GM23338 (cell line): ENCODE results near the gene SYNDIG1. TPM values are rescaled to one million over a fixed set of nuclear protein-coding genes. Genes with fewer than 3 reads are reported as not detected.

Experiments
- ATAC-seq: fragments of 200-7000 bp; cut with Tn5 transposase; 3 replicates; pipeline ENCODE4 v1.9.1; 2020
- DNase-seq: peaks from one replicate; pipeline ENCODE4 v3.0.0-alpha.2; 2015; ENCODE audit warnings: low spot score
- H2AFZ ChIP-seq: fragments of 200-600 bp; sonication (generic); 2 replicates; pipeline ENCODE4 v1.8.0; 2016; ENCODE audit warnings: antibody characterized with exemption, mild to moderate bottlenecking, moderate library complexity
- H3F3A ChIP-seq: fragments of 200-600 bp; sonication (generic); replicated peaks from 2 replicates; pipeline ENCODE4 v1.8.0; 2017; ENCODE audit warnings: antibody characterized with exemption, mixed run types, low read depth
- H3K27ac ChIP-seq: fragments of 200-600 bp; sonication (generic); 2 replicates; pipeline ENCODE4 v1.6.1; 2016; ENCODE audit warnings: low read depth
- H3K27me3 ChIP-seq: fragments of 200-600 bp; sonication (generic); 2 replicates; pipeline ENCODE4 v1.8.0; 2016; ENCODE audit warnings: mild to moderate bottlenecking, mixed run types, moderate library complexity; ENCODE audit not compliant: insufficient read depth
- H3K36me3 ChIP-seq: fragments of 200-600 bp; sonication (generic); 2 replicates; pipeline ENCODE4 v1.8.0; 2016; ENCODE audit warnings: mild to moderate bottlenecking; ENCODE audit not compliant: insufficient read depth
- H3K4me1 ChIP-seq: fragments of 200-600 bp; sonication (generic); 2 replicates; pipeline ENCODE4 v1.8.0; 2016; ENCODE audit warnings: mild to moderate bottlenecking, moderate library complexity; ENCODE audit not compliant: insufficient read depth
- H3K4me2 ChIP-seq: fragments of 200-600 bp; sonication (generic); 2 replicates; pipeline ENCODE4 v1.7.1; 2017; ENCODE audit warnings: mixed run types
- H3K4me3 ChIP-seq: fragments of 200-600 bp; sonication (generic); 2 replicates; pipeline ENCODE4 v1.6.1; 2016; ENCODE audit warnings: mixed run types
- H3K79me2 ChIP-seq: fragments of 200-600 bp; sonication (generic); replicated peaks from 2 replicates; pipeline ENCODE4 v1.8.0; 2017; ENCODE audit warnings: mild to moderate bottlenecking; ENCODE audit not compliant: insufficient read depth
- H3K9me2 ChIP-seq: fragments of 200-600 bp; sonication (generic); 2 replicates; pipeline ENCODE4 v1.8.0; 2017; ENCODE audit not compliant: insufficient read depth
- H4K20me1 ChIP-seq: fragments of 200-600 bp; sonication (generic); replicated peaks from 2 replicates; pipeline ENCODE4 v1.8.0; 2017; ENCODE audit warnings: mild to moderate bottlenecking; ENCODE audit not compliant: insufficient read depth
- H3K27ac Mint-ChIP-seq: 2 replicates; pipeline ENCODE4 v1.8.0; 2020; ENCODE audit warnings: inconsistent platforms, mild to moderate bottlenecking, moderate library complexity, mixed read lengths
- H3K27me3 Mint-ChIP-seq: 3 replicates; pipeline ENCODE4 v1.8.0; 2022; ENCODE audit warnings: low read depth, mild to moderate bottlenecking, moderate library complexity, mixed read lengths, inconsistent platforms; ENCODE audit not compliant: insufficient read depth, poor library complexity
- H3K36me3 Mint-ChIP-seq: 3 replicates; pipeline ENCODE4 v1.8.0; 2021; ENCODE audit warnings: low read depth, mild to moderate bottlenecking, inconsistent platforms, moderate library complexity, mixed read lengths
- H3K4me1 Mint-ChIP-seq: 3 replicates; pipeline ENCODE4 v1.8.0; 2020; ENCODE audit warnings: mild to moderate bottlenecking, inconsistent platforms, mixed read lengths
- H3K4me3 Mint-ChIP-seq: 3 replicates; pipeline ENCODE4 v1.8.0; 2021; ENCODE audit warnings: moderate library complexity, mild to moderate bottlenecking, inconsistent platforms, mixed read lengths
- H3K9me3 Mint-ChIP-seq: 3 replicates; pipeline ENCODE4 v1.8.0; 2020; ENCODE audit warnings: moderate library complexity, mild to moderate bottlenecking, inconsistent platforms, mixed read lengths
- CREB1 ChIP-seq: fragments of 250-450 bp; sonication (Bioruptor Pico); IDR thresholded peaks from 2 replicates; pipeline ENCODE4 v1.5.0; 2020; ENCODE audit warnings: low read depth, mild to moderate bottlenecking, moderate library complexity
- CTCF ChIP-seq, 2 experiments: fragments of 200-600 bp in 1 of 2; sonication (generic) in 1 of 2; conservative IDR thresholded peaks; 2 replicates each; pipeline versions ENCODE4 v1.5.1 to v1.6.1; 2016 to 2017; ENCODE audit warnings: antibody characterized with exemption in 2 of 2, low read depth in 2 of 2, mild to moderate bottlenecking in 2 of 2, moderate library complexity in 1 of 2
- ETS1 ChIP-seq: IDR thresholded peaks from 2 replicates; pipeline ENCODE4 v1.6.1; 2016; ENCODE audit warnings: antibody characterized with exemption
- EZH2phosphoT487 ChIP-seq: fragments of 200-600 bp; sonication (generic); IDR thresholded peaks from one replicate; pipeline ENCODE4 v1.8.1; 2018; ENCODE audit warnings: antibody characterized with exemption; ENCODE audit not compliant: unreplicated experiment
- NANOG ChIP-seq: IDR thresholded peaks from 2 replicates; pipeline ENCODE4 v1.6.1; 2016; ENCODE audit warnings: antibody characterized with exemption, borderline replicate concordance
- STAT1 ChIP-seq: IDR thresholded peaks from one replicate; pipeline ENCODE4 v1.6.1; 2016; ENCODE audit warnings: antibody characterized with exemption; ENCODE audit not compliant: unreplicated experiment
- ZNF114 ChIP-seq: fragments of 250-450 bp; sonication (Bioruptor Pico); IDR thresholded peaks from 2 replicates; pipeline ENCODE4 v1.5.0; 2020; ENCODE audit warnings: mild to moderate bottlenecking, moderate library complexity
- polyA plus RNA-seq: library from polyadenylated mRNA; unstranded; fragments of >200 nt; fragmentation: Nextera tagmentation; extraction: Ambion mirVana; gene quantifications from 2 replicates; pipeline ENCODE4 v1.2.1, GENCODE V29; 2016
- total RNA-seq: library from RNA; depleted of rRNA; stranded (reverse); fragments of >200 nt; shearing (Covaris generic); gene quantifications from 2 replicates; pipeline ENCODE4 v1.2.3, GENCODE V29; 2014

The SYNDIG1 gene
- total and polyA plus RNA-seq, 2 experiments from 2014 or later: 2.8 to 4.8 TPM

DNA sequence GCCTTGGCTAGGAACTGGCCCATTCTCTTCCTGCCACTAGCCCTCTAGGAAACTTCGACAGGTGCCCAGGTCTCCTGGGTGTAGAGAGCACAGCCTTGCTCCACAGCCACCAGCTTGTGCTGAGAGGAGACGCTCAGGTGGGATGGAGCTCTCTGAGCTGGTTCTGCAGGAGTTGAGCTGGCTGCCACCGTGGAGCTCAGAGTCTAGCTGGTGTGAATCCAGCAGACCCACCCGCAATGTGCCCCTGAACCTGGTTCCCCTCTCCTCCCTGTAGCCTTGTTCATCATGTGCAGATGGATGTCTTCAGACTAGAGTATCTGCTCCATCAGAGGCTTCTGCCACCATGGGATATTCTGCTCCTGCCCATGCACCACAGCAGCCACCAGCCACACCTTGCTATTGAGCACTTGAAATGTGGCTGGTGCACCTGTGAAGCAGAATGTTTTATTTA lies 222.5 kb downstream of the SYNDIG1 start:
- no peak for TF ChIP-seq CREB1 (CRISPR knock-in tag)
- no peak overlapping the region for H2AFZ ChIP-seq
- H3K4me2 ChIP-seq: no peak overlapping the region
- Mint-ChIP-seq H3K27ac (no peak overlapping the region), H3K4me3 (no peak overlapping the region), H3K4me1 (no peaks in the 10 kb centered on the region), H3K27me3 (peaks cover 5% of the 10 kb centered on the region), H3K9me3 (peaks cover 9% of the 10 kb centered on the region), H3K36me3 (no peaks in the 10 kb centered on the region; the same call in 1 of the 3 replicates)
- H3K9me2 ChIP-seq: 0 out of 2 replicates have a peak, but pooled peaks cover 7% of the 10 kb centered on the region
- H3F3A ChIP-seq: no peaks in the 10 kb centered on the region
- H3K27ac ChIP-seq: no peak overlapping the region
- no peaks in the 10 kb centered on the region for H3K27me3 ChIP-seq
- ATAC-seq (no peak), DNase-seq (no peak)
- no peaks in the 10 kb centered on the region for H4K20me1 ChIP-seq
- no peaks in the 10 kb centered on the region for H3K36me3 ChIP-seq
- H3K4me1 ChIP-seq: no peaks in the 10 kb centered on the region
- no peak overlapping the region for H3K4me3 ChIP-seq
- no peaks in the 10 kb centered on the region for H3K79me2 ChIP-seq

DNA sequence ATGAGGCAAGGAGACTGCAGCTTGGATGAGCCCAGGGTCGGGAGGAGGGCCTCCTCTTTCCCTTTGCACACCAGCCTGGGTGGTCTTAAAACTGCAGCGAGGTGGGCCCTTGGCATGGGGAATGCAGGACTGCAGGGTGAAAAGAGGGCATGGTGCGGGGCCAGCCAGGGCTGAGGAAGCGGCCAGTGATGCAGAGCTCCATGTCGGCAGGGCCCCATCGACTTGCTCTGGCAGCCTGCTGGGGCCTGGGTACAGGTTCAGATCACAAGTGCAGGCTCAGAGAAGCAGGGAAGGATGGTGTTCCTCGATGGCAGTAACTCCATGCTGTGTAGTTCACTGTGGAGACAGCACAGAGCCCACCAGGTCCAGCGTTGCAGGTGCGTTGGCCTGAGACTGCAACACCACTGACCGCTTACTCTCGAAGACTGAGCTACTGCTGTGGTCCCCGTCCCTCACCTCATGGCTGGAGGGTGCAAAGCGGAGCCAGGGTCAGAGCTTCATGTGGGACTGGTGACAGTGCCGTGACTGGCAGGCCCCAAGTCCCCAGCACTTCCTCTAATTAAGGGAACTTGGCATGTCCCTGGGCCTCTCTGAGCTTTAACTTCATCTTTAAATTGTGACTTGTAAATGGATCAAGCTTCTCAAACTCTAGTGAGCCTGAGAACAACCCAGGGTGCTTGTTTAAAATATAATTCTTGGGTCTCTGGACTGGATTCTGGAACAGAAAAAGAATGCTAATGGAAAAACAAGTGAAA lies 223.2 kb downstream of the SYNDIG1 start:
- H3K27me3 ChIP-seq: no peaks in the 10 kb centered on the region
- no peaks in the 10 kb centered on the region for H3K4me1 ChIP-seq
- H3K27me3 Mint-ChIP-seq: peaks cover 5% of the 10 kb centered on the region
- H3K27ac Mint-ChIP-seq: no peak overlapping the region
- no peaks in the 10 kb centered on the region for H3F3A ChIP-seq
- H4K20me1 ChIP-seq: no peaks in the 10 kb centered on the region
- H3K36me3 Mint-ChIP-seq: no peaks in the 10 kb centered on the region; the same call in 2 of the 3 replicates
- H3K27ac ChIP-seq: no peak overlapping the region
- H3K79me2 ChIP-seq: no peaks in the 10 kb centered on the region
- H3K9me3 Mint-ChIP-seq: peaks cover 4% of the 10 kb centered on the region
- no peak overlapping the region for H3K4me3 Mint-ChIP-seq
- DNase-seq (no peak), ATAC-seq (no peak)
- H3K36me3 ChIP-seq: no peaks in the 10 kb centered on the region
- no peak overlapping the region for H3K4me2 ChIP-seq
- TF ChIP-seq ZNF114 (CRISPR knock-in tag): no peak
- TF ChIP-seq ETS1: no peak
- no peak for TF ChIP-seq CTCF (conservative IDR thresholded peaks at IDR 0.05; ENCODE audit: low read depth in 2 of 2)
- TF ChIP-seq STAT1: no peak
- no peak for TF ChIP-seq EZH2phosphoT487
- TF ChIP-seq CREB1 (CRISPR knock-in tag): no peak
- no peak for TF ChIP-seq NANOG
- H3K4me1 Mint-ChIP-seq: no peaks in the 10 kb centered on the region
- H3K9me2 ChIP-seq: 0 out of 2 replicates have a peak, but pooled peaks cover 7% of the 10 kb centered on the region
- H3K4me3 ChIP-seq: no peak overlapping the region
- H2AFZ ChIP-seq: no peak overlapping the region
